ENCODE data around the gene TMEM185B. TPM values are rescaled to one million over a fixed set of nuclear protein-coding genes. Genes with fewer than 3 reads are reported as not detected.
"Not testable (repeated sequence)": the region's sequence is repeated elsewhere in the genome, so short reads cannot be mapped to it uniquely, and the experiment has no call there.

The TMEM185B gene
- total RNA-seq, 3 donors from 2014 or later, result 18.1 to 31.9 (median 26.2) TPM

DNA sequence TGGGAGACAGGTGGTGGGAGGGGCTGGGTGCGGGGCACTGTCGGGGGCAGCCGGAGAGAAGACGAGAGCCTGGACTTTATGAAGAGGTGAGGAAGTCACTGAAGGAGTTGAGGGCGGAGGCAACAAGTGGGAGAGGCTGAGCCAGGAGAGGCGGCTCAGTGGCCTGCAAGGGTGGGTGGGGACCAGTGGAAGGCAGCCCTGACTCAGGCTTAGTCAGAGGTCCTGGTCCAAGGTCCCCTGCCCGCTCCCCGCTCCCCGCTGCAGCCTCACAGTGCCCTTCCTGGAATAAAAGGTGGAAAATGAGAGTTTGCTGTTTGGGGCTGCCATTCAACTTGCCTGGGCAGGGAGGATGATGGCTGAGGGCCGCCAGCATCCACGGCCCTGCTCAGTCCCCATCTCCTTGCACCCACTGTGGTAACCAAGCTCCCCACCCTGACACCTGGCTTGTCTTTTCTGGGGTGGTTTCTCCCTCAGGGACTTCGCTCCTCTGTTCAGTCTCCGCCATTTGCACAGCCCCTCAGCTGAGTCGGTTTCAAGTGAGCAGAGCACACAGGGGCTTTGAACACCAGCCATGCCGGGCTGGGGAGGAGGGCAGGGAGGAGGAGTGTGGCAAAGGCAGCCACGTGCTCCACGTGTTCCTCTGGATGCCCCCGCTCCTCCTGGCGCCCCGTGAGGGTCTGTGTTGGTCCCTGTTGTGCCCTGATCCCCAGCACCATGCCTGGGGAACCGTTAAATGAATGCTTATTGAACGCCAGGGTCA is 15.7 kb upstream of the TMEM185B start:
- DNase-seq (ENCODE audit: low spot score in 2 of 2), result peak in 1 of 2 donors; percentile 49
- Histone ChIP-seq H3K36me3 (no peaks in the 10 kb centered on the region), H3K27ac (peak overlapping the region; percentile 46 to 76), H3K4me3 (peak overlapping the region in 1 of 3 donors; percentile 1), H3K9me3 (no peaks in the 10 kb centered on the region), H3K27me3 (no peaks in the 10 kb centered on the region), H3K4me1 (no peaks in the 10 kb centered on the region)
- TF ChIP-seq POLR2AphosphoS5 (IDR thresholded peaks at IDR 0.05), result no peak
- intact Hi-C loops (cut with DNase I; ENCODE audit: low total_unique reads), result no loop called here

DNA sequence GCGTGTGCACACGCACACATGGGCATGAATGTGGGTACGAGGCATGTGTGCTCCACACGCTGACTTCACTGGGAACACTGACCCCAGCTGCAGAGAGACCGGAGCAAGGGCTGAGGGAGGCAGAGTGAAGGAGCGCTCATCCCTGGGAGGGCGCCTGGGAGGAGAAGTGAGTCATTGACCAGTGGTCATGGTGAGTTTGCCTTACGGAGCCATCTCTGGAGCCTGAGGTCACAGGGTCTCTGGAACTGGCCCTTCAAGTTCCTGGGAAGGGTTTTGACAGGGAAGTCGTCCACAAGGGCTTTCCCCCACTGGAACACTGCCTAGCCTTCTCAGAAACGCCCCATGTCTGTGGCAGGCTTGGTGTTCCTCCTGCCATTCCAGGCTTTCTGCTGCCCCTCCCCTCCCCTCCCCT is 14.3 kb upstream of the TMEM185B start:
- DNase-seq (ENCODE audit: low spot score in 2 of 2), result peak in 1 of 2 donors; percentile 7
- H3K27ac ChIP-seq, result no peak overlapping the region
- intact Hi-C loops (cut with DNase I; ENCODE audit: low total_unique reads), result no loop called here
- H3K9me3 ChIP-seq, result no peaks in the 10 kb centered on the region
- no peaks in the 10 kb centered on the region for H3K27me3 ChIP-seq
- no peaks in the 10 kb centered on the region for H3K4me1 ChIP-seq
- H3K4me3 ChIP-seq, result no peak overlapping the region
- H3K36me3 ChIP-seq, result no peaks in the 10 kb centered on the region
- TF ChIP-seq POLR2AphosphoS5 (IDR thresholded peaks at IDR 0.05) (no peak), POLR2A (IDR thresholded peaks at IDR 0.05) (no peak), CTCF (IDR thresholded peaks at IDR 0.05) (no peak)

DNA sequence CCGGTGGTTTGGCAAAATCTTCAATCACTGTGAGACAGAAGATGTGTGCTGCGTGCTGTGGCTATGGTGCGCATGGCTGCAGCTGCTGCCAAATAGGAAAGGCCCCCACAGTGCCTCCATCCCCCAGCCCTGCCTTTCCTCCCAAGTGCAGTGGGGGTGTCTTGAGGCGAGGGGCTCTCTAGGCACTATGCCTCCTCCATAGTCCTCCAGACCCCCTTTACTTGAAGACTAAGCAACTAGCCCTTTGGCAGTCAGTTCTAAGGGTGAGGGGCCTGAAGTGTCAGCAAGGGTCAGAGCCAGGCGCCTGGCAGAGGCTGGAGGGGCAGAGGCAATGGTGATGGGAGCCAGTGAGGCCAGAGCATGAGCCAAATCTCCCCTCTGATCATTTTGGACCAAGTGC is 13.6 kb upstream of the TMEM185B start:
- DNase-seq (ENCODE audit: low spot score in 2 of 2), result peak in 1 of 2 donors; percentile 31
- intact Hi-C loops (cut with DNase I; ENCODE audit: low total_unique reads), result no loop called here
- no peaks in the 10 kb centered on the region for H3K27me3 ChIP-seq
- no peaks in the 10 kb centered on the region for H3K36me3 ChIP-seq
- H3K27ac ChIP-seq, result no peak overlapping the region
- H3K4me1 ChIP-seq, result no peaks in the 10 kb centered on the region
- H3K4me3 ChIP-seq, result no peak overlapping the region
- H3K9me3 ChIP-seq, result no peaks in the 10 kb centered on the region
- TF ChIP-seq CTCF (IDR thresholded peaks at IDR 0.05) (no peak), POLR2AphosphoS5 (IDR thresholded peaks at IDR 0.05) (no peak), POLR2A (IDR thresholded peaks at IDR 0.05) (no peak)

GRCh38 chr2:120236316-120236715 is 13.1 kb upstream of the TMEM185B start:
- TF ChIP-seq POLR2A (IDR thresholded peaks at IDR 0.05) (no peak), POLR2AphosphoS5 (IDR thresholded peaks at IDR 0.05) (no peak), CTCF (IDR thresholded peaks at IDR 0.05) (no peak)
- Histone ChIP-seq H3K9me3 (no peaks in the 10 kb centered on the region), H3K36me3 (no peaks in the 10 kb centered on the region), H3K4me1 (no peaks in the 10 kb centered on the region), H3K27ac (no peak overlapping the region), H3K27me3 (no peaks in the 10 kb centered on the region), H3K4me3 (no peak overlapping the region)
- no peak for DNase-seq (ENCODE audit: low spot score in 2 of 2)
- intact Hi-C loops (cut with DNase I; ENCODE audit: low total_unique reads), result no loop called here

GRCh38 chr2:120235681-120236080 is 12.5 kb upstream of the TMEM185B start:
- intact Hi-C loops (cut with DNase I; ENCODE audit: low total_unique reads), result no loop called here
- no peaks in the 10 kb centered on the region for H3K4me1 ChIP-seq

DNA sequence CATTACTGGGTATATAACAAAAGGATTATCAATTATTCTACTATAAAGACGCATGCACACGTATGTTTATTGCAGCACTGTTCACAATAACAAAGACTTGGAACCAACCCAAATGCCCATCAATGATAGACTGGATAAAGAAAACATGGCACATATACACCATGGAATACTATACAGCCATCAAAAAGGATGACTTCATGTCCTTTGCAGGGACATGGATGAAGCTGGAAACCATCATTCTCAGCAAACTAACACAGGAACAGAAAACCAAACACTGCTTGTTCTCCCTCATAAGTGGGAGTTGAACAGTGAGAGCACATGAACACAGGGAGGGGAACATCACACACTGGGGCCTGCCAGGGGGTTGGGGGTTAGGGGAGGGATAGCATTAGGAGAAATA is 12.0 kb upstream of the TMEM185B start:
- H3K4me3 ChIP-seq; H3K27me3 ChIP-seq; H3K4me1 ChIP-seq; intact Hi-C loops (cut with DNase I; ENCODE audit: low total_unique reads); H3K9me3 ChIP-seq; H3K36me3 ChIP-seq; H3K27ac ChIP-seq; DNase-seq (ENCODE audit: low spot score in 2 of 2): not testable (repeated sequence)

More at GRCh38 chr2:120235681-120236080, 12.5 kb upstream of the TMEM185B start:
- Histone ChIP-seq H3K36me3 (no peaks in the 10 kb centered on the region), H3K27me3 (no peaks in the 10 kb centered on the region), H3K27ac (no peak overlapping the region), H3K9me3 (no peaks in the 10 kb centered on the region), H3K4me3 (no peak overlapping the region)
- peak in 1 of 2 donors; percentile 6 for DNase-seq (ENCODE audit: low spot score in 2 of 2)
- TF ChIP-seq POLR2A (IDR thresholded peaks at IDR 0.05), result no peak
- TF ChIP-seq POLR2AphosphoS5 (IDR thresholded peaks at IDR 0.05), result no peak
- TF ChIP-seq CTCF (IDR thresholded peaks at IDR 0.05), result no peak
